Chondrocyte (in vitro differentiated cells): Measurements from ENCODE around the gene SEC14L5. TPM values are rescaled to one million over a fixed set of nuclear protein-coding genes. Genes with fewer than 3 reads are reported as not detected.
A peak's percentile ranks its signal among the peaks of the same experiment; 100 is the strongest.
"Not testable (repeated sequence)": the region's sequence is repeated elsewhere in the genome, so short reads cannot be mapped to it uniquely, and the experiment has no call there.

Source experiments
- DNase-seq: peaks from one replicate; pipeline ENCODE4 v3.0.0; 2021; ENCODE audit warnings: mixed read lengths, low spot score
- H3K27ac Mint-ChIP-seq: one replicate; pipeline ENCODE4 v1.8.0; 2021; ENCODE audit warnings: mild to moderate bottlenecking, moderate library complexity, mixed read lengths; ENCODE audit not compliant: unreplicated experiment
- H3K27me3 Mint-ChIP-seq: 2 replicates; pipeline ENCODE4 v1.8.0; 2021; ENCODE audit warnings: low read depth, mixed read lengths
- H3K36me3 Mint-ChIP-seq: 2 replicates; pipeline ENCODE4 v1.8.0; 2021; ENCODE audit warnings: low read depth, mixed read lengths
- H3K4me1 Mint-ChIP-seq: 2 replicates; pipeline ENCODE4 v1.8.0; 2021; ENCODE audit warnings: low read depth, mild to moderate bottlenecking, mixed read lengths
- H3K4me3 Mint-ChIP-seq: one replicate; pipeline ENCODE4 v1.8.0; 2021; ENCODE audit warnings: mild to moderate bottlenecking, moderate library complexity, mixed read lengths; ENCODE audit not compliant: unreplicated experiment
- H3K9me3 Mint-ChIP-seq: 2 replicates; pipeline ENCODE4 v1.8.0; 2021; ENCODE audit warnings: low read depth, mixed read lengths
- CTCF ChIP-seq: fragments of 200-600 bp; sonication (generic); IDR thresholded peaks from 2 replicates; pipeline ENCODE4 v1.5.0; 2021; ENCODE audit warnings: antibody characterized with exemption, mild to moderate bottlenecking, moderate library complexity
- total RNA-seq: library from RNA; stranded (reverse); gene quantifications from 3 replicates; pipeline ENCODE4 v1.2.1, GENCODE V29; 2021

Gene SEC14L5
- total RNA-seq, 1 donor from 2014 or later, result not detected

- H3K27ac Mint-ChIP-seq, result peak overlapping the region; percentile 83
- peaks cover 17% of the 10 kb centered on the region for H3K4me1 Mint-ChIP-seq
- H3K27me3 Mint-ChIP-seq, result peaks cover 12% of the 10 kb centered on the region
- no peaks in the 10 kb centered on the region for H3K36me3 Mint-ChIP-seq
- no peak for DNase-seq
- no peaks in the 10 kb centered on the region for H3K9me3 Mint-ChIP-seq
- TF ChIP-seq CTCF, result no peak
- peak overlapping the region; percentile 78 for H3K4me3 Mint-ChIP-seq
Observed at GRCh38 chr16:4957420-4957719, 760 bp upstream of the SEC14L5 start.

- no peak overlapping the region for H3K27ac Mint-ChIP-seq
- H3K4me3 Mint-ChIP-seq, result peak overlapping the region; percentile 60
- H3K36me3 Mint-ChIP-seq, result no peaks in the 10 kb centered on the region
- H3K4me1 Mint-ChIP-seq, result peaks cover 17% of the 10 kb centered on the region
- H3K27me3 Mint-ChIP-seq, result peaks cover 16% of the 10 kb centered on the region
- H3K9me3 Mint-ChIP-seq, result no peaks in the 10 kb centered on the region
- no peak for DNase-seq
- TF ChIP-seq CTCF, result no peak
Observed at GRCh38 chr16:4958510-4959438, 644 bp downstream of the SEC14L5 start.

- Mint-ChIP-seq H3K4me3 (no peak overlapping the region), H3K27ac (no peak overlapping the region), H3K9me3 (no peaks in the 10 kb centered on the region), H3K4me1 (peaks cover 17% of the 10 kb centered on the region), H3K27me3 (peaks cover 19% of the 10 kb centered on the region), H3K36me3 (no peaks in the 10 kb centered on the region)
- TF ChIP-seq CTCF, result no peak
- DNase-seq, result no peak
Observed at GRCh38 chr16:4960579-4960978, 2.4 kb downstream of the SEC14L5 start.

- Mint-ChIP-seq H3K27me3 (peaks cover 19% of the 10 kb centered on the region), H3K36me3 (no peaks in the 10 kb centered on the region), H3K9me3 (no peaks in the 10 kb centered on the region), H3K27ac (no peak overlapping the region), H3K4me1 (peaks cover 7% of the 10 kb centered on the region), H3K4me3 (no peak overlapping the region)
- DNase-seq, result no peak
- no peak for TF ChIP-seq CTCF
Observed at GRCh38 chr16:4962716-4963115, 4.6 kb downstream of the SEC14L5 start.

- H3K27me3 Mint-ChIP-seq, result peaks cover 18% of the 10 kb centered on the region
- not testable (repeated sequence) for H3K27ac Mint-ChIP-seq, H3K4me1 Mint-ChIP-seq, H3K9me3 Mint-ChIP-seq, H3K36me3 Mint-ChIP-seq, H3K4me3 Mint-ChIP-seq, DNase-seq
Observed at GRCh38 chr16:4963527-4963926, 5.4 kb downstream of the SEC14L5 start.
